B cell (primary cell): ENCODE measurements around the gene TMEM132D. TPM values are rescaled to one million over a fixed set of nuclear protein-coding genes. Genes with fewer than 3 reads are reported as not detected.

ENCODE experiments used
- ATAC-seq: fragments of 200-7000 bp; cut with Tn5 transposase; one replicate; pipeline ENCODE4 v1.10.0; 2021; ENCODE audit warnings: low read depth, mild to moderate bottlenecking, moderate number of reproducible peaks, moderate library complexity
- CTCF ChIA-PET: fragments of 350-600 bp; sonication (Branson Sonifier 250); formaldehyde crosslinking; loops from one replicate; lab custom pipeline; 2021; ENCODE audit warnings: antibody characterized with exemption, inconsistent platforms; lab: Charles Lee
- POLR2A ChIA-PET: fragments of 350-600 bp; sonication (Branson Sonifier 250); formaldehyde crosslinking; loops from one replicate; lab custom pipeline; 2021; ENCODE audit warnings: antibody characterized with exemption; lab: Charles Lee
- DNase-seq: peaks from one replicate; pipeline ENCODE4 v3.0.0; 2013
- H2AFZ ChIP-seq: 2 replicates; pipeline ENCODE4 v1.6.1; 2012; ENCODE audit warnings: mild to moderate bottlenecking, low read depth, low read length; ENCODE audit not compliant: insufficient read depth, poor library complexity, severe bottlenecking
- H3K27ac ChIP-seq, 2 donors: 1 replicate in 1 of 2; 2 replicates in 1 of 2; pipeline ENCODE4 v1.5.1; 2012 to 2013; ENCODE audit warnings: low read length in 2 of 2, mild to moderate bottlenecking in 2 of 2, moderate library complexity in 1 of 2
- H3K27me3 ChIP-seq, 4 experiments: fragments of 200-600 bp in 1 of 4; sonication (generic) in 1 of 4; replicated peaks in 1 of 4; 1 replicate in 2 of 4; 2 replicates in 2 of 4; pipeline versions ENCODE4 v1.6.1 to v1.7.0; 2013 to 2016; ENCODE audit warnings: low read length in 3 of 4, mild to moderate bottlenecking in 2 of 4, mixed read lengths in 1 of 4, moderate library complexity in 1 of 4; ENCODE audit not compliant: insufficient read depth in 4 of 4, control insufficient read depth in 3 of 4; ENCODE audit errors: control extremely low read depth in 1 of 4
- H3K36me3 ChIP-seq, 2 experiments: replicated peaks in 1 of 2; 1 replicate in 1 of 2; 2 replicates in 1 of 2; pipeline versions ENCODE4 v1.6.1 to v1.7.1; 2013; ENCODE audit warnings: low read length in 1 of 2; ENCODE audit not compliant: insufficient read depth in 2 of 2, control insufficient read depth in 1 of 2; ENCODE audit errors: control extremely low read depth in 1 of 2, extremely low read depth in 1 of 2
- H3K4me1 ChIP-seq, 2 donors: fragments of 200-600 bp in 1 of 2; sonication (generic) in 1 of 2; 1 replicate in 1 of 2; 2 replicates in 1 of 2; pipeline versions ENCODE4 v1.5.1 to v1.6.1; 2013 to 2017; ENCODE audit warnings: low read length in 2 of 2; ENCODE audit not compliant: control insufficient read depth in 2 of 2, insufficient read depth in 2 of 2
- H3K4me2 ChIP-seq: replicated peaks from 2 replicates; pipeline ENCODE3; 2012; ENCODE audit warnings: mild to moderate bottlenecking, low read depth, low read length; ENCODE audit not compliant: poor library complexity, severe bottlenecking
- H3K4me3 ChIP-seq, 5 experiments: fragments of 200-600 bp in 1 of 5; sonication (generic) in 1 of 5; 1 replicate in 3 of 5; 2 replicates in 2 of 5; pipeline versions ENCODE4 v1.5.1 to v1.7.0; 2011 to 2016; ENCODE audit warnings: low read length in 4 of 5, mild to moderate bottlenecking in 4 of 5, low read depth in 2 of 5, control low read depth in 1 of 5, moderate library complexity in 1 of 5; ENCODE audit not compliant: insufficient read depth in 1 of 5; ENCODE audit errors: control extremely low read depth in 1 of 5, extremely low read depth in 1 of 5
- H3K79me2 ChIP-seq: fragments of 200-600 bp; sonication (generic); one replicate; pipeline ENCODE4 v1.6.0; 2016; ENCODE audit warnings: low read length; ENCODE audit not compliant: control insufficient read depth, insufficient read depth
- H3K9ac ChIP-seq: fragments of 200-600 bp; sonication (generic); 2 replicates; pipeline ENCODE4 v1.6.1; 2017; ENCODE audit warnings: mild to moderate bottlenecking, low read length, moderate library complexity
- H3K9me3 ChIP-seq, 3 donors: one replicate each; pipeline versions ENCODE4 v1.6.1 to v1.7.1; 2013; ENCODE audit warnings: low read length in 2 of 3; ENCODE audit not compliant: control insufficient read depth in 2 of 3, insufficient read depth in 1 of 3; ENCODE audit errors: control extremely low read depth in 1 of 3
- H4K20me1 ChIP-seq: 2 replicates; pipeline ENCODE4 v1.6.0; 2012; ENCODE audit warnings: mild to moderate bottlenecking, low read length; ENCODE audit not compliant: insufficient read depth, control insufficient read depth, poor library complexity, severe bottlenecking
- H3K27ac Mint-ChIP-seq: one replicate; pipeline ENCODE4 v1.8.0; 2021; ENCODE audit warnings: mixed read lengths
- H3K27me3 Mint-ChIP-seq: one replicate; pipeline ENCODE4 v1.8.0; 2021; ENCODE audit warnings: mixed read lengths
- H3K4me1 Mint-ChIP-seq: one replicate; pipeline ENCODE4 v1.8.0; 2021; ENCODE audit warnings: mixed read lengths
- H3K4me3 Mint-ChIP-seq: one replicate; pipeline ENCODE4 v1.8.0; 2021; ENCODE audit warnings: mixed read lengths
- H3K9me3 Mint-ChIP-seq: one replicate; pipeline ENCODE4 v1.8.0; 2022; ENCODE audit warnings: mixed read lengths; ENCODE audit not compliant: insufficient read depth
- EZH2 ChIP-seq: IDR thresholded peaks from 2 replicates; pipeline ENCODE4 v1.6.1; 2012; ENCODE audit warnings: borderline replicate concordance, low read depth, mild to moderate bottlenecking, moderate library complexity, low read length; ENCODE audit not compliant: insufficient read depth, poor library complexity, severe bottlenecking
- WGBS: methylation state at CpG from one replicate; pipeline ENCODE4 v1.1.5; 2013; ENCODE audit warnings: missing lambda C conversion rate; ENCODE audit not compliant: insufficient coverage; 5-methylcytosine and 5-hydroxymethylcytosine counted together
- intact Hi-C: fragments of 100-400 bp; cut with micrococcal nuclease; formaldehyde crosslinking; loops from one replicate; pipeline ENCODE4 v1.10.0; 2022
- polyA plus RNA-seq: library from polyadenylated mRNA; depleted of rRNA; stranded (reverse); fragments of >200 nt; gene quantifications from 2 replicates; pipeline ENCODE4 v1.2.3, GENCODE V29; 2012
- total RNA-seq, 2 donors: library from RNA; stranded (reverse); fragments of 120-200 nt in 1 of 2; gene quantifications; 1 replicate in 1 of 2; 2 replicates in 1 of 2; pipeline versions ENCODE4 v1.2.3 to v1.2.4, GENCODE V29; 2013 to 2022
- TF ChIP-seq, protein P1 (sequence below): fragments of 200-600 bp; IDR thresholded peaks from one replicate; pipeline ENCODE4 v1.8.0; 2022; ENCODE audit warnings: antibody characterized with exemption, mild to moderate bottlenecking

TMEM132D gene
- total and polyA plus RNA-seq, 2 donors (not counting 1 experiment from before 2014, with no cell fraction given): not detected

DNA sequence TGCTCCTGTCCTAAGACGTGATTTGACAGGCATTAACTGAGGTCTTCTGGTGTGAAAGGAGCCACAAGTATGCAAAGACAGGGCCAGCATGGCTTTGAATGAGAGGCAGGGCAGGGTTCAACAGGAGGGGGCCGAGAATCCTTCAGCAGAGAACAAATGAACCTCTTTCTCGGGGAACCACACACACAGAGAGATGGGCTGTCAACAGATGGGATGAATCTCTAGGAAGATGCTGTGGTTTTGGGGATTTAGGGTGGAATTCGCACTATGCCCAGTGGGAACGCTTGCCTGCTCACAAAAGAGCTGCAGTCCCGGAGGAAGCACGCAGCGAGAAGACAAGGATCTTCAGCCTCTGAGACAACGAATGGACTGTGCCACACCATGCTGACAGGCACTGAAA, 537.2 kb downstream of the TMEM132D start:
- Mint-ChIP-seq H3K27ac (no peak overlapping the region), H3K4me3 (no peak overlapping the region), H3K4me1 (no peaks in the 10 kb centered on the region), H3K27me3 (no peaks in the 10 kb centered on the region), H3K9me3 (peaks cover 7% of the 10 kb centered on the region)
- no peak for DNase-seq
- H3K4me2 ChIP-seq: no peak overlapping the region
- H3K9ac ChIP-seq: no peak overlapping the region
- POLR2A ChIA-PET: no interaction called here
- CTCF ChIA-PET: no interaction called here
- H3K9me3 ChIP-seq: peaks cover 0 to 20% (median 0%) of the 10 kb centered on the region in 3 donors
- H3K27me3 ChIP-seq: no peaks in the 10 kb centered on the region
- no peaks in the 10 kb centered on the region for H3K4me1 ChIP-seq
- no peaks in the 10 kb centered on the region for H3K79me2 ChIP-seq
- no peaks in the 10 kb centered on the region for H3K36me3 ChIP-seq
- TF ChIP-seq EZH2: no peak
- TF ChIP-seq, protein P1, sequence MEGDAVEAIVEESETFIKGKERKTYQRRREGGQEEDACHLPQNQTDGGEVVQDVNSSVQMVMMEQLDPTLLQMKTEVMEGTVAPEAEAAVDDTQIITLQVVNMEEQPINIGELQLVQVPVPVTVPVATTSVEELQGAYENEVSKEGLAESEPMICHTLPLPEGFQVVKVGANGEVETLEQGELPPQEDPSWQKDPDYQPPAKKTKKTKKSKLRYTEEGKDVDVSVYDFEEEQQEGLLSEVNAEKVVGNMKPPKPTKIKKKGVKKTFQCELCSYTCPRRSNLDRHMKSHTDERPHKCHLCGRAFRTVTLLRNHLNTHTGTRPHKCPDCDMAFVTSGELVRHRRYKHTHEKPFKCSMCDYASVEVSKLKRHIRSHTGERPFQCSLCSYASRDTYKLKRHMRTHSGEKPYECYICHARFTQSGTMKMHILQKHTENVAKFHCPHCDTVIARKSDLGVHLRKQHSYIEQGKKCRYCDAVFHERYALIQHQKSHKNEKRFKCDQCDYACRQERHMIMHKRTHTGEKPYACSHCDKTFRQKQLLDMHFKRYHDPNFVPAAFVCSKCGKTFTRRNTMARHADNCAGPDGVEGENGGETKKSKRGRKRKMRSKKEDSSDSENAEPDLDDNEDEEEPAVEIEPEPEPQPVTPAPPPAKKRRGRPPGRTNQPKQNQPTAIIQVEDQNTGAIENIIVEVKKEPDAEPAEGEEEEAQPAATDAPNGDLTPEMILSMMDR: no peak
- H3K4me3 ChIP-seq: no peak overlapping the region
- H2AFZ ChIP-seq: no peak overlapping the region
- ATAC-seq: no peak
- intact Hi-C loops: no loop called here
- no peaks in the 10 kb centered on the region for H4K20me1 ChIP-seq
- WGBS: 85% methylated on average over 7 of the region's 9 CpGs
- H3K27ac ChIP-seq: no peak overlapping the region

GRCh38 chr12:129363041-129363440, 540.8 kb downstream of the TMEM132D start:
- no peaks in the 10 kb centered on the region for H3K36me3 ChIP-seq
- intact Hi-C loops: no loop called here
- no peak overlapping the region for H3K27ac ChIP-seq
- H3K9me3 Mint-ChIP-seq: peaks cover 6% of the 10 kb centered on the region
- H3K4me3 Mint-ChIP-seq: no peak overlapping the region
- no peaks in the 10 kb centered on the region for H3K27me3 ChIP-seq
- H3K9me3 ChIP-seq: peaks cover 0 to 23% (median 0%) of the 10 kb centered on the region in 3 donors
- ATAC-seq: no peak
- H3K9ac ChIP-seq: no peak overlapping the region
- H4K20me1 ChIP-seq: no peaks in the 10 kb centered on the region
- no peak overlapping the region for H3K4me3 ChIP-seq
- H2AFZ ChIP-seq: no peak overlapping the region
- TF ChIP-seq EZH2: no peak
- TF ChIP-seq, protein P1: no peak
- H3K27ac Mint-ChIP-seq: no peak overlapping the region
- no peaks in the 10 kb centered on the region for H3K27me3 Mint-ChIP-seq
- WGBS: 84% methylated on average over 5 of the region's 8 CpGs
- H3K4me2 ChIP-seq: no peak overlapping the region
- H3K79me2 ChIP-seq: no peaks in the 10 kb centered on the region
- no peaks in the 10 kb centered on the region for H3K4me1 ChIP-seq
- ChIA-PET POLR2A (no interaction called here), CTCF (no interaction called here)
- H3K4me1 Mint-ChIP-seq: no peaks in the 10 kb centered on the region
- no peak for DNase-seq
